Lung (tissue), 12 donors: Measurements from ENCODE around the gene PEX12. TPM values are rescaled to one million over a fixed set of nuclear protein-coding genes. Genes with fewer than 3 reads are reported as not detected.

Experiments
- ATAC-seq: fragments of 200-7000 bp; cut with Tn5 transposase; one replicate; pipeline ENCODE4 v1.9.1; 2020; ENCODE audit warnings: moderate number of reproducible peaks; ENCODE audit not compliant: insufficient read depth, low FRiP score
- DNase-seq, 3 donors: peaks; one replicate each; pipeline ENCODE4 v3.0.0-alpha.2; 2013 to 2017
- H3K27ac ChIP-seq, 2 donors: one replicate each; pipeline ENCODE4 v1.5.1; 2013; ENCODE audit warnings: mild to moderate bottlenecking in 2 of 2, moderate library complexity in 2 of 2, control low read depth in 1 of 2, inconsistent platforms in 1 of 2, low read depth in 1 of 2, low read length in 1 of 2
- H3K27me3 ChIP-seq, 3 donors: one replicate each; pipeline ENCODE4 v1.5.1; 2013; ENCODE audit warnings: low read length in 2 of 3; ENCODE audit not compliant: control insufficient read depth in 3 of 3, insufficient read depth in 3 of 3
- H3K36me3 ChIP-seq, 4 donors: one replicate each; pipeline ENCODE4 v1.5.1; 2013; ENCODE audit warnings: low read length in 4 of 4, mild to moderate bottlenecking in 1 of 4, moderate library complexity in 1 of 4; ENCODE audit not compliant: control insufficient read depth in 4 of 4, insufficient read depth in 4 of 4
- H3K4me1 ChIP-seq, 5 donors: one replicate each; pipeline ENCODE4 v1.5.1; 2013; ENCODE audit warnings: low read length in 5 of 5, mild to moderate bottlenecking in 2 of 5, moderate library complexity in 1 of 5; ENCODE audit not compliant: control insufficient read depth in 5 of 5, insufficient read depth in 5 of 5
- H3K4me3 ChIP-seq: one replicate; pipeline ENCODE4 v1.5.1; 2013; ENCODE audit warnings: mild to moderate bottlenecking, control low read depth, moderate library complexity
- H3K9ac ChIP-seq, 2 donors: one replicate each; pipeline ENCODE4 v1.5.1; 2013; ENCODE audit warnings: low read length in 2 of 2, control low read depth in 1 of 2; ENCODE audit not compliant: insufficient read depth in 1 of 2
- H3K9me3 ChIP-seq, 4 donors: one replicate each; pipeline ENCODE4 v1.5.1; 2013; ENCODE audit warnings: low read length in 3 of 4, mild to moderate bottlenecking in 1 of 4, moderate library complexity in 1 of 4; ENCODE audit not compliant: control insufficient read depth in 4 of 4, insufficient read depth in 3 of 4
- whole genome bisulfite sequencing, 2 donors: extraction: QIAGEN DNeasy Blood & Tissue Kit; methylation state at CpG; one replicate each; pipeline ENCODE4 v1.1.7; 2013; 5-methylcytosine and 5-hydroxymethylcytosine counted together
- polyA plus RNA-seq, 2 donors: library from polyadenylated mRNA; stranded (reverse); fragments of 200-250 nt; gene quantifications; one replicate each; pipeline ENCODE4 v1.2.1, GENCODE V29; 2013
- total RNA-seq, 2 donors: library from RNA; depleted of rRNA in 1 of 2; stranded (reverse); fragments of >200 nt in 1 of 2; gene quantifications; one replicate each; pipeline ENCODE4 v1.2.1, GENCODE V29; 2014 to 2021
- TF ChIP-seq, protein P1 (sequence below): IDR thresholded peaks from 2 replicates; pipeline ENCODE4 v1.5.1; 2012; ENCODE audit warnings: mild to moderate bottlenecking; ENCODE audit errors: control extremely low read depth, extremely low read depth
- donor health status: control.
- donor health status: control.
- donor health status: Bipolar disorder and iron deficiency.
- donor health status: healthy.
- donor health status: DM: yes; HTN: yes; CAD: no.

Gene PEX12
- total and polyA plus RNA-seq, 4 donors = 2.6 to 5.3 (median 4.4) TPM

GRCh38 chr17:35555691-35556090 is 22.7 kb downstream of the PEX12 start:
- Histone ChIP-seq H3K27ac (no peak overlapping the region), H3K36me3 (no peaks in the 10 kb centered on the region), H3K9ac (no peak overlapping the region), H3K9me3 (no peaks in the 10 kb centered on the region), H3K4me1 (peaks cover 0 to 2% (median 0%) of the 10 kb centered on the region in 5 donors), H3K4me3 (no peak overlapping the region), H3K27me3 (peaks cover 0 to 12% (median 0%) of the 10 kb centered on the region in 3 donors)
- ATAC-seq = no peak
- DNase-seq = peak in 1 of 3 donors; percentile 45
- TF ChIP-seq, protein P1, sequence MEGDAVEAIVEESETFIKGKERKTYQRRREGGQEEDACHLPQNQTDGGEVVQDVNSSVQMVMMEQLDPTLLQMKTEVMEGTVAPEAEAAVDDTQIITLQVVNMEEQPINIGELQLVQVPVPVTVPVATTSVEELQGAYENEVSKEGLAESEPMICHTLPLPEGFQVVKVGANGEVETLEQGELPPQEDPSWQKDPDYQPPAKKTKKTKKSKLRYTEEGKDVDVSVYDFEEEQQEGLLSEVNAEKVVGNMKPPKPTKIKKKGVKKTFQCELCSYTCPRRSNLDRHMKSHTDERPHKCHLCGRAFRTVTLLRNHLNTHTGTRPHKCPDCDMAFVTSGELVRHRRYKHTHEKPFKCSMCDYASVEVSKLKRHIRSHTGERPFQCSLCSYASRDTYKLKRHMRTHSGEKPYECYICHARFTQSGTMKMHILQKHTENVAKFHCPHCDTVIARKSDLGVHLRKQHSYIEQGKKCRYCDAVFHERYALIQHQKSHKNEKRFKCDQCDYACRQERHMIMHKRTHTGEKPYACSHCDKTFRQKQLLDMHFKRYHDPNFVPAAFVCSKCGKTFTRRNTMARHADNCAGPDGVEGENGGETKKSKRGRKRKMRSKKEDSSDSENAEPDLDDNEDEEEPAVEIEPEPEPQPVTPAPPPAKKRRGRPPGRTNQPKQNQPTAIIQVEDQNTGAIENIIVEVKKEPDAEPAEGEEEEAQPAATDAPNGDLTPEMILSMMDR = no peak
- WGBS, 2 donors = 89 to 90% methylated on average over 5 of the region's 5 CpGs

GRCh38 chr17:35554668-35555067 is 23.7 kb downstream of the PEX12 start:
- Histone ChIP-seq H3K4me3 (no peak overlapping the region), H3K27ac (no peak overlapping the region), H3K9me3 (no peaks in the 10 kb centered on the region), H3K9ac (no peak overlapping the region), H3K36me3 (no peaks in the 10 kb centered on the region), H3K4me1 (no peaks in the 10 kb centered on the region), H3K27me3 (peaks cover 0 to 12% (median 0%) of the 10 kb centered on the region in 3 donors)
- DNase-seq (no peak), ATAC-seq (no peak)
- WGBS, 2 donors = 77 to 82% methylated on average over 5 of the region's 5 CpGs
- TF ChIP-seq, protein P1 = no peak

DNA sequence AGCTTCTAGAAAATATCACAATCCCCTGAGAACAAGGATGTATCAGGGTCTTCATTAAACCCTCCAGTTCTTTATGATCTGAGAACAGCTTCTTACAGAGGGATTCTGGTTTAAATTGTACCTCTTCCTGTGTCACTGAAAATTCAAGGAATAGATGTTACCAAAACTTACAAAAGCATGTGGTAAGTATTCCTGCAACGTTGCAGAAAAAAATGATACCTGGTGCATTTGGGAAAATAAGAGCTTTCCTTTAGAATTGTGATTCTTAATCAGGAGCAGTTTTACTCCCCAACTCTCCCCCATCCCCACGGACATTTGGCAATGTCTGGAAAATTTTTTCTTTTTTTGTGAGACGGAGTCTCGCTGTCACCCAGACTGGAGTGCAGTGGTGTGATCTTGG is 25.1 kb downstream of the PEX12 start:
- TF ChIP-seq, protein P1 = no peak
- H3K27me3 ChIP-seq = peaks cover 0 to 8% (median 0%) of the 10 kb centered on the region in 3 donors
- H3K4me1 ChIP-seq = peaks cover 0 to 8% (median 5%) of the 10 kb centered on the region in 5 donors
- H3K4me3 ChIP-seq = no peak overlapping the region
- WGBS, 2 donors = 86 to 90% methylated on average over 4 of the region's 4 CpGs
- H3K36me3 ChIP-seq = no peaks in the 10 kb centered on the region
- ATAC-seq (no peak), DNase-seq (no peak)
- no peak overlapping the region for H3K27ac ChIP-seq
- H3K9me3 ChIP-seq = no peaks in the 10 kb centered on the region
- H3K9ac ChIP-seq = no peak overlapping the region

DNA sequence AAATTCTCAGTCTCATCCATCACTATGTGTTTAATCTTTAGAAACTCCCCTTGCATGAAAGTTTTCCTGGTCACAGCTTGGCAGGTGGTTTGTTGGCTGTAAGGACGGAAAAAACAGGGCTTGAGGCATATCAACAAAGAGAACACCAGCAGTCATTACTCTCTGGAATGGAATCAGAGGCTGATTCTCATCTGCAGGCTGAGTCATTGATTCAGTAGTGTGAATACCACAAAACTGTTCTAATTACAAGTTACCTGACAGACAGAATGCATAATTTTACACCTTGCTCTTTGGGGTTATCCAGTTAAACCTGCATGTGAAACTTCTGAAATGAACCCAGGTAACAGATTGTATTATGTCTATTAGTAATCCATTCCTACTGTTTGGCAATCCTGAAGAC is 29.4 kb downstream of the PEX12 start:
- ATAC-seq = no peak
- H3K36me3 ChIP-seq = no peaks in the 10 kb centered on the region
- no peak overlapping the region for H3K9ac ChIP-seq
- TF ChIP-seq, protein P1 = no peak
- WGBS, 2 donors = 64 to 96% methylated on average over 1 of the region's 1 CpG
- H3K27me3 ChIP-seq = peaks cover 0 to 9% (median 0%) of the 10 kb centered on the region in 3 donors
- H3K9me3 ChIP-seq = no peaks in the 10 kb centered on the region
- no peak overlapping the region for H3K27ac ChIP-seq
- peaks cover 0 to 15% (median 5%) of the 10 kb centered on the region in 5 donors for H3K4me1 ChIP-seq
- H3K4me3 ChIP-seq = no peak overlapping the region
- peak in 1 of 3 donors; percentile 35 for DNase-seq
